Body of pancreas (tissue), 4 donors: ENCODE data around the gene BLM. TPM values are rescaled to one million over a fixed set of nuclear protein-coding genes. Genes with fewer than 3 reads are reported as not detected.
"Not testable (repeated sequence)": the region's sequence is repeated elsewhere in the genome, so short reads cannot be mapped to it uniquely, and the experiment has no call there.

Source experiments
- ATAC-seq: fragments of 150-250 bp; one replicate; pipeline ENCODE4 v1.9.1; 2016
- DNase-seq, 4 donors: peaks; one replicate each; pipeline ENCODE4 v3.0.0-alpha.2; 2019
- H3K27ac ChIP-seq, 4 donors: fragments of 200-600 bp; sonication (generic); 1 replicate in 3 of 4; 2 replicates in 1 of 4; pipeline versions ENCODE4 v1.5.1 to v1.6.1; 2016 to 2019; ENCODE audit warnings: mild to moderate bottlenecking in 1 of 4, mixed read lengths in 1 of 4, moderate library complexity in 1 of 4
- H3K27me3 ChIP-seq, 2 donors: fragments of 200-600 bp; sonication (generic); one replicate each; pipeline ENCODE4 v1.6.0; 2016; ENCODE audit warnings: mild to moderate bottlenecking in 1 of 2
- H3K36me3 ChIP-seq, 2 donors: fragments of 200-600 bp; sonication (generic); replicated peaks in 1 of 2; 2 replicates each; pipeline ENCODE4 v1.5.1; 2016; ENCODE audit warnings: low read depth in 2 of 2; ENCODE audit not compliant: insufficient read depth in 1 of 2
- H3K4me1 ChIP-seq: fragments of 200-600 bp; sonication (generic); one replicate; pipeline ENCODE4 v1.6.0; 2016
- H3K4me3 ChIP-seq, 2 donors: fragments of 200-600 bp; sonication (generic); 1 replicate in 1 of 2; 2 replicates in 1 of 2; pipeline ENCODE4 v1.5.1; 2016 to 2019
- H3K9me3 ChIP-seq, 3 donors: fragments of 200-600 bp; sonication (generic); 1 replicate in 2 of 3; 2 replicates in 1 of 3; pipeline ENCODE4 v1.5.1; 2016
- CTCF ChIP-seq, 7 experiments: fragments of 450-650 bp in 4 of 7; fragments of 200-600 bp in 3 of 7; sonication (generic) in 3 of 7; IDR thresholded peaks; one replicate each; pipeline ENCODE4 v1.5.1; 2016 to 2019; ENCODE audit warnings: antibody characterized with exemption in 7 of 7
- POLR2A ChIP-seq, 3 donors: fragments of 450-650 bp; IDR thresholded peaks; one replicate each; pipeline ENCODE4 v1.6.1; 2016; ENCODE audit warnings: antibody characterized with exemption in 3 of 3, mild to moderate bottlenecking in 2 of 3
- WGBS, 2 donors: methylation state at CpG; one replicate each; pipeline ENCODE4 v1.1.5; 2017; 5-methylcytosine and 5-hydroxymethylcytosine counted together
- intact Hi-C: fragments of 100-400 bp; cut with DNase I; formaldehyde crosslinking; loops from one replicate; pipeline ENCODE4 v1.15.1; 2023
- total RNA-seq, 2 donors: library from RNA; depleted of rRNA; stranded (reverse); fragments of >200 nt; gene quantifications; one replicate each; pipeline ENCODE4 v1.1.0, GENCODE V29; 2016

BLM gene
- 1 to 10 TPM in 1 of 2 donors, under 1 TPM in 1; 0.26 to 1.3 TPM for total RNA-seq

- ATAC-seq, result peak; percentile 100
- H3K27ac ChIP-seq, result peak within 1 kb of the TSS; percentile 74 to 94 (median 84)
- H3K4me1 ChIP-seq, result peaks cover 6% of the 10 kb centered on the region
- WGBS, 2 donors, result 0 to 1% methylated on average over 33 to 65 of the region's 65 CpGs
- no peaks in the 10 kb centered on the region for H3K36me3 ChIP-seq
- TF ChIP-seq CTCF (IDR thresholded peaks at IDR 0.05), result peak in 6 of 7 experiments; percentile 23 to 72 (median 64)
- peak in 2 of 3 donors; percentile 89 for TF ChIP-seq POLR2A (IDR thresholded peaks at IDR 0.05)
- H3K27me3 ChIP-seq, result no peaks in the 10 kb centered on the region
- no peaks in the 10 kb centered on the region for H3K9me3 ChIP-seq
- intact Hi-C loops, result loop anchor here (10.0 kb wide), 1 partner anchor 168 kb away; the partner anchor contains the start of gene FES
- peak within 1 kb of the TSS; percentile 24 to 49 for H3K4me3 ChIP-seq
- peak; percentile 95 to 97 (median 96) for DNase-seq
Observed at GRCh38 chr15:90716976-90717821, at the start of gene BLM. Gene BLM, plus strand, starts transcription at chr15:90717346. Its CDS starts 30,047 bp downstream, at chr15:90747393.

- intact Hi-C loops, DNase-seq, H3K4me3 ChIP-seq, H3K36me3 ChIP-seq, H3K9me3 ChIP-seq, ATAC-seq, H3K27ac ChIP-seq, H3K27me3 ChIP-seq, H3K4me1 ChIP-seq: not testable (repeated sequence)
- WGBS, 2 donors, result 76 to 86% methylated on average over 7 of the region's 7 CpGs
Observed at GRCh38 chr15:90667755-90668345, 49.3 kb upstream of the BLM start.

- 93 to 96% methylated on average over 7 to 8 of the region's 8 CpGs for WGBS, 2 donors
- intact Hi-C loops, H3K27ac ChIP-seq, H3K27me3 ChIP-seq, H3K9me3 ChIP-seq, H3K4me1 ChIP-seq, H3K4me3 ChIP-seq, ATAC-seq, H3K36me3 ChIP-seq, DNase-seq: not testable (repeated sequence)
Observed at GRCh38 chr15:90670631-90671030, 46.5 kb upstream of the BLM start.

GRCh38 chr15:90671216-90671615 lies 45.9 kb upstream of the BLM start:
- DNase-seq (no peak), ATAC-seq (no peak)
- intact Hi-C loops, result no loop called here
- no peaks in the 10 kb centered on the region for H3K36me3 ChIP-seq
- H3K9me3 ChIP-seq, result no peaks in the 10 kb centered on the region
- TF ChIP-seq POLR2A (IDR thresholded peaks at IDR 0.05) (no peak), CTCF (IDR thresholded peaks at IDR 0.05) (no peak)
- no peak overlapping the region for H3K27ac ChIP-seq
- WGBS, 2 donors, result 83 to 87% methylated on average over 4 of the region's 4 CpGs
- H3K4me3 ChIP-seq, result no peak overlapping the region
- no peaks in the 10 kb centered on the region for H3K27me3 ChIP-seq
- peaks cover under 1% of the 10 kb centered on the region for H3K4me1 ChIP-seq

GRCh38 chr15:90673357-90673756 lies 43.8 kb upstream of the BLM start:
- DNase-seq, H3K27ac ChIP-seq, H3K36me3 ChIP-seq, ATAC-seq, H3K4me1 ChIP-seq, intact Hi-C loops, H3K4me3 ChIP-seq, H3K9me3 ChIP-seq, H3K27me3 ChIP-seq: not testable (repeated sequence)
- 90 to 92% methylated on average over 10 of the region's 10 CpGs for WGBS, 2 donors

- ATAC-seq (no peak), DNase-seq (no peak)
- H3K4me1 ChIP-seq, result no peaks in the 10 kb centered on the region
- no peaks in the 10 kb centered on the region for H3K27me3 ChIP-seq
- H3K27ac ChIP-seq, result no peak overlapping the region
- H3K4me3 ChIP-seq, result no peak overlapping the region
- TF ChIP-seq CTCF (IDR thresholded peaks at IDR 0.05) (no peak), POLR2A (IDR thresholded peaks at IDR 0.05) (no peak)
- H3K36me3 ChIP-seq, result no peaks in the 10 kb centered on the region
- no peaks in the 10 kb centered on the region for H3K9me3 ChIP-seq
- intact Hi-C loops, result no loop called here
- WGBS, 2 donors, result 81 to 82% methylated on average over 3 of the region's 3 CpGs
Observed at GRCh38 chr15:90674476-90674875, 42.7 kb upstream of the BLM start.
